ENCODE data around the gene SCN3B.

- no peak for TF ChIP-seq CTCF (tag by site-specific recombination; IDR thresholded peaks at IDR 0.05)
- no peak for TF ChIP-seq PRDM4 (tag by site-specific recombination; IDR thresholded peaks at IDR 0.05)
- TF ChIP-seq ZNF10 (tag by site-specific recombination; IDR thresholded peaks at IDR 0.05), result no peak
- TF ChIP-seq MYNN (tag by site-specific recombination; IDR thresholded peaks at IDR 0.05; ENCODE audit: borderline replicate concordance), result no peak
- no peak for TF ChIP-seq ZFP41 (tag by site-specific recombination; IDR thresholded peaks at IDR 0.05; ENCODE audit: borderline replicate concordance)
- TF ChIP-seq ATF2 (tag by site-specific recombination; IDR thresholded peaks at IDR 0.05; ENCODE audit: low read depth), result no peak
- TF ChIP-seq HOXC10 (CRISPR knock-in tag; IDR thresholded peaks at IDR 0.05), result no peak
- TF ChIP-seq ZNF274 (IDR thresholded peaks at IDR 0.05; ENCODE audit: low read length), result no peak
- no peak for TF ChIP-seq ZNF274 (tag by site-specific recombination; IDR thresholded peaks at IDR 0.05; ENCODE audit: borderline replicate concordance)
These were observed 969 bp downstream of the SCN3B start for GRCh38 chr11:123653483-123653826.

Data from HEK293 (cell line).